C4-2B (cell line): Measurements from ENCODE around the gene ROPN1.
"Not testable (repeated sequence)": the region's sequence is repeated elsewhere in the genome, so short reads cannot be mapped to it uniquely, and the experiment has no call there.

ENCODE experiments used
- H3K27ac ChIP-seq: fragments of 450-650 bp; 2 replicates; pipeline ENCODE4 v1.5.1; 2017
- CTCF ChIP-seq: fragments of 450-650 bp; conservative IDR thresholded peaks from 2 replicates; pipeline ENCODE4 v1.5.1; 2017; ENCODE audit warnings: mild to moderate bottlenecking
- ZFX ChIP-seq: fragments of 450-650 bp; IDR thresholded peaks from 2 replicates; pipeline ENCODE4 v1.6.1; 2017

Gene ROPN1

DNA sequence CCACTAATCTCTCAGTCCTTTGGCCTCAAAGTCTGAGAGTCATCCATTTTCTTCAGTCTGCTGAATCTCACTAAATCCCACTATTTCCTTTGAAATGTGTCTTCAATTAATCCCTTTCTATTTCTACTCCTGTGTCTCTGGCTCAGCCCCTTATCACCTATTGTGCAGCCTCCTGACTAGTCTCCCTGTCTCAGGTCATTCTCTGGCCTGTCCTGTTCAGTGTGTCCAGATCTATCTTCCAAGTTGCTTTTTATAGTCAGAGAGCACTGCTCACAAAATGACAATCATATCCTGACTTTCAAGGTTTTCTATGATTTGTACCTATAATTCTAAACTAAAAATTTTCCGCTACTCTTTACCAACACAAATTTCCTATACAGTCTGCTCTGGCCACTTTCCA lies 7.6 kb downstream of the ROPN1 start:
- H3K27ac ChIP-seq = no peak overlapping the region
- TF ChIP-seq ZFX (no peak), CTCF (no peak)

- H3K27ac ChIP-seq = not testable (repeated sequence)
Observed at GRCh38 chr3:123981317-123981716, 10.6 kb downstream of the ROPN1 start.

- no peak for TF ChIP-seq CTCF
- no peak for TF ChIP-seq ZFX
- H3K27ac ChIP-seq = no peak overlapping the region
Observed at GRCh38 chr3:123980539-123980938, 11.4 kb downstream of the ROPN1 start.

DNA sequence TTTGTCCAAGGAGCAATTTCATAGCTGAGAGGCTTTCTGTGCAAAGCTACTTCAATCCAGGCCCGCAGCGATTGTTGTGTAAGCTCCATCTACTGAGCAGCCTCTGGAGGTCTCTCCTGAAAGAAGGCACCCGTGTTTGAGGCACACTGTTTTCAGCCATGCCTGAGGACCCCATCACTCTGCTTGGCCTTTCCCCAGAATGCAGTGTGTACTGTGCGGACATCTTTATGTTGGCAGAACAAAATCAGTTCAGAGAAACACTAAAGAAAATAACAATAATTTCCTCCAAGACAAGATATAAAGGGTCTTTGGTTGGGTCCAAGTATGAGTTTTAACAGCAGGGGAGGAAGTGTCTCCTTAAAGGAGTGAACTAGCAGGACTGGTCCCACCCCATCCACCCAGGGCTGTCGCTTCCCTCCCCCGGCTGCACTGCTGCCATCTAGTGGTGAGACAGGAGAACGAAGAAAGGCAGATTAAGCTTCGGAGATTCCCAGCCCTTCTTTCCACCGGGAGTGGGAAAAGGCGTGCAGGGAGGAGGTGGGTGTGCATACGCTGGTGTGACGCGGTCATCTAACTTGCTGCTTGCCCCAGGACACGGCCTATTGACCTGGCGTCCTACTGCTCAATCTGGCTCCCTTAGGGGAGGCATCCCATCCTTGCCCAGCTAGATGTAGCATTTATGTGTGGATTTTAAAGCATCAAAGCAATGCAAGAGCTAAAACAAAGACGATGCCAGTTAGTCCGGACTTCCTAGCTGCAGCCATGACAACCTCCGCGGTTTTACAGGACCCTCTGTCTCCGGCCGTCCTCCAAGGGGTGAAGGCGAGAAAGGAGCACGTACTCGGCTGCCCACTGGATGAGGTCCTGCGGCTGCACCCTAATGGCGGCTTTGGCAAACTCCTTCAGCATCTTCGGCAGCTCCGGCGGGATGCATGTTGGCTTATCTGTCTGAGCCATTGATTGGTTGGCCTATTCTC lies 12.1 kb downstream of the ROPN1 start:
- H3K27ac ChIP-seq = not testable (repeated sequence)
- peak; percentile 94 for TF ChIP-seq CTCF

DNA sequence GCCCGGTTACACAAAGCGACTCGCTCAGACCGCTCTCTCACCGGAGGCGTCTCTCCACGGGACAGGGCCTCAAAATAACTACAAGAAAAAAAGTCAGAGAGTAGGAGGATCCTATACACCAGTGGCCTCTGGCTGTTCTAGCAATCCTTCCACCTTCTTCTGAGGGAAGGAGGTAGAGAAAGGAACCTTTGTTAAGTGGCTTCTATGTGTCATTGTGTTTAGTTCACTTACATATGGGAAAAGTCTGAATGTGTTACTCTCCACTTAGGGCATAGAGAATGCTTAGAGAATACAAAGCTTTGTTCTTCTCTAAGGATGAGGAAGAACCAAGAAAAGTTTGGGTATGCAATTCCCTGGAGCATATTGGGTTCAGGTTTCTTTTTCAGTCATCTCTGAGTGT lies 15.0 kb downstream of the ROPN1 start:
- not testable (repeated sequence) for H3K27ac ChIP-seq

DNA sequence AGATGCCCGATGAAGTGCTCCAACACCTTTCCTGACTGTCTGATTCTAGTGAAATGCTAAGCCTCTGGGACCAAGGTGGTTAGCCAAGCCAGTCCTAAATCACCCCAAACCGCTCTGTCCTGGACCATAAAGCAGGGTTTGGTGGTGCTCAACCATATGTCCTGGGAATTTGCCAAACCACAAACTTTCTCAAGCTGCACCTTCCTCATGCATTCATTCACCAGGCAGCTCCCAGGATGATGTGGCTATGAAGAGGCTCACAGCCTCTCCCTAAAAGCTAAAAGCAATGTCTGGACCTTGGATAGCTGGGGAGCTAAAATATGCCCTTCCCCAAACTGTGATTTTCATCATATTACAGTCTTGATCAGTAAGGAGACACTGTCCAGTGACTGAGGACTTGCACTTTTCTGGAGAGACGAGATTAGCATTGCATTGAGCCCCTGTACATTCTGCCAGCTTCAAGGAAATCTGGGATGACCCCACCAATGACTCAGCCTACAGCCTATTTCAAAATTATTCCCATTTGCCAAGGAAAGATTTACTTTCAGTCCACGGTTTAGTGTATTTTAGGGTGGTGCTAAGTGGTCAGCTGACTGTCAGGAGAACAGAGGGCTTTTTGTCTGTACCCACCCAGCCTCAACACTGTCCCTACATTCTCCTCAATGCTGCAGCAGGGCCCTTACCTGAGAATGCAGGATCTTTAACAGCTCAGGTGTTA lies 15.6 kb downstream of the ROPN1 start:
- not testable (repeated sequence) for H3K27ac ChIP-seq

DNA sequence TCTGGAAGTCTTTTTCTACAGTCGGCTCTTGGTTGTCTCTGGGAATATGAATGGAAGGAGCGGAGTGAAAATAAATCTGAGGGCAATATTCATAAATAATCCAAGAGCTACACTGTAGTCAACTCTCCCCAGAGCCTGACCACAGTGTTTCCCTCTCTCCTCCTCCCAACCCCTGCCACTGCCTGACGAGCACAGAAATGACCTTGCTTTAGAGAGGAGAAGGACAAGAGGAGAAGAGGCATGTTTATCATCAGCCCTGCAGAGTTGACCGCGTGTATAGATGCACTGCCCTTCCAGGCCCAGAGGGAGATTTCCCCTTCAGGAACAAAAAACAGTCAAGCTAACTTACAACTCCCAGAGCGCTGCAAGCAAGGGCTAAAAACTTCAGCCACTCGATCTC lies 16.9 kb downstream of the ROPN1 start:
- H3K27ac ChIP-seq = not testable (repeated sequence)

- no peak for TF ChIP-seq ZFX
- no peak for TF ChIP-seq CTCF
Observed at GRCh38 chr3:123971406-123971805, 20.5 kb downstream of the ROPN1 start.

GRCh38 chr3:123967260-123967659 lies 24.7 kb downstream of the ROPN1 start:
- not testable (repeated sequence) for H3K27ac ChIP-seq

More at GRCh38 chr3:123971406-123971805, 20.5 kb downstream of the ROPN1 start:
- H3K27ac ChIP-seq = no peak overlapping the region

DNA sequence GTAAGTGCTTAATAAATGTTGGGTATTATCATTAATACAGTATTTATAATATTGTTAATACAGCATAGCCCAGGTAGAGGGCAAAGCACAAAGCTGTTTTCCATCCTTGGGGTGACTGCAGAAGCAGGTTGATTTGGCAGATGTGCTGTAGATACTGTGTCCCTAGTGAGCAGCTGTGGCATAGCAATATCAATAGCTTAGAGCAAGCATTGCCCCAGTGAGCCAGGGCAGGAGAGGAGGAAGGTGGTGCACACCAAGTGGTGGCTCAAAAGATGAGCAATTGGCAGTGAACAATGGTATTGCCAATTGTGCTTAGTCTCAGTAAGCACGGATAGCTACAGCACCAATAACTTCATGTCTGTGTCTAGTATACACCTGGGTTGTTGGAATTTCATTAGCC lies 25.1 kb downstream of the ROPN1 start:
- not testable (repeated sequence) for H3K27ac ChIP-seq

DNA sequence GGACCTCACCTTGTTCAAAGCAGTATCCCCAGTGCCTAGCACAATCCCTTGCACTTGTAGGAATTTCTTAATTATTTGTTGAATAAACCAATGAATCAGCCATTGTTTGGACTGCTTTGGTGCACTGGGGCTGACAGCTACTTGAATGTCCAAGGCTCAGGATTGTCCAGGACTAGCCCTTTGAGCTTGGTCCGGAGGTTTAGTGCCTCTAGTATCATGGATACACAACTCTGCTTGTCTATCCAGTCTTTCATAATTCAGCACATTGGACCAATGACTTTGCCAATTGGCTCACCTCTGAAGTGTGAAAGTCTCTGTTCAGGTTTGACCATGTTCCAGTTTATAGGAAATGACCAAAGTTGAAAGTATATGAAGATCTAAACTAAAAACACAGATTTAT lies 27.1 kb downstream of the ROPN1 start:
- not testable (repeated sequence) for H3K27ac ChIP-seq
